Heart left ventricle (tissue), 13 donors: ENCODE measurements around the gene AIRE.

Experiments
- POLR2A ChIP-seq, 2 donors: fragments of 450-650 bp; IDR thresholded peaks; one replicate each; pipeline ENCODE4 v1.6.1; 2017; ENCODE audit warnings: antibody characterized with exemption in 2 of 2, mild to moderate bottlenecking in 2 of 2, moderate library complexity in 2 of 2
- TF ChIP-seq, protein P1 (sequence below), 12 donors: fragments of 200-600 bp; sonication (generic) in 4 of 12; IDR thresholded peaks; one replicate each; pipeline versions ENCODE4 v1.5.0 to v1.8.0; 2018 to 2022; ENCODE audit warnings: antibody characterized with exemption in 12 of 12, mild to moderate bottlenecking in 5 of 12
- donor health status: ischemic (EF 13 %, LVEDD 7.1; RV severe dilation, severe dysfunction).
- donor health status: DM: no; HTN: yes; CAD: no.
- donor health status: DM: no; HTN: no; CAD: no.
- donor health status: ischemic (EF 25% LVEDD 6.9; RV normal size, moderate dysfunction).
- donor health status: ischemic (EF 25% LVEDD 5.7; RV mildly dilated, moderate dysfunction).
- donor health status: ischemic (EF 35%, LVEDD 5.7; RV mildly dilated, moderate dysfunction).
- donor health status: nonischemic (EF 11% LVEDD 7.7; RV severe dilation, severe dysfunction).
- donor health status: DM: yes; HTN: yes; CAD: no.
- donor health status: PGD.
- donor health status: ischemic (EF 29% LVEDD 5.4; RV normal size, mild dysfunction).
- donor health status: nonischemic (EF 23%, LVEDD 6.1; RV moderate dilation, normal function).

DNA sequence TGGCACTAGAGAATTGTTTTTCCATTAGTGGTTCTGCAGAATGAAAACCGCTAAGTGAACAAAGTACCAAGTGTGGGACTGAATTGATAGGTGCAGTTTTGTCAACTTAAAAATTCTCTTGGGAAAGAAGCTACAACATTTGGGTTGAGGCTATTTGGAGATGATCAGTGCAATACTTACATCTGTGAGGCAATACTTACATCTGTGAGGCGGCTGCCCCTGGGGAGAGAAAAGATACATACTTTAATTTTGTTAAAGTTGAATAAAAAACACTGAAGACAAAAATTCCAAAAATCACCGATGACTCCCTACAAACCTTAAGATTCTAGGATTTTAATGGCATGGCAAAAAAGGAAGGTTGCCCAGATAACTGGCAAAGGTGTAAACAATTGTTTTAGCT is 51.8 kb downstream of the AIRE start:
- TF ChIP-seq, protein P1, sequence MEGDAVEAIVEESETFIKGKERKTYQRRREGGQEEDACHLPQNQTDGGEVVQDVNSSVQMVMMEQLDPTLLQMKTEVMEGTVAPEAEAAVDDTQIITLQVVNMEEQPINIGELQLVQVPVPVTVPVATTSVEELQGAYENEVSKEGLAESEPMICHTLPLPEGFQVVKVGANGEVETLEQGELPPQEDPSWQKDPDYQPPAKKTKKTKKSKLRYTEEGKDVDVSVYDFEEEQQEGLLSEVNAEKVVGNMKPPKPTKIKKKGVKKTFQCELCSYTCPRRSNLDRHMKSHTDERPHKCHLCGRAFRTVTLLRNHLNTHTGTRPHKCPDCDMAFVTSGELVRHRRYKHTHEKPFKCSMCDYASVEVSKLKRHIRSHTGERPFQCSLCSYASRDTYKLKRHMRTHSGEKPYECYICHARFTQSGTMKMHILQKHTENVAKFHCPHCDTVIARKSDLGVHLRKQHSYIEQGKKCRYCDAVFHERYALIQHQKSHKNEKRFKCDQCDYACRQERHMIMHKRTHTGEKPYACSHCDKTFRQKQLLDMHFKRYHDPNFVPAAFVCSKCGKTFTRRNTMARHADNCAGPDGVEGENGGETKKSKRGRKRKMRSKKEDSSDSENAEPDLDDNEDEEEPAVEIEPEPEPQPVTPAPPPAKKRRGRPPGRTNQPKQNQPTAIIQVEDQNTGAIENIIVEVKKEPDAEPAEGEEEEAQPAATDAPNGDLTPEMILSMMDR (IDR thresholded peaks at IDR 0.05) = no peak
- no peak for TF ChIP-seq POLR2A (IDR thresholded peaks at IDR 0.05)
